H1 (cell line): Measurements from ENCODE around the gene CASZ1. TPM values are rescaled to one million over a fixed set of nuclear protein-coding genes. Genes with fewer than 3 reads are reported as not detected.
A peak's percentile ranks its signal among the peaks of the same experiment; 100 is the strongest.

Experiments
- CTCF ChIA-PET: fragments of 300-600 bp; sonication (Branson Sonifier 250); formaldehyde crosslinking; loops from one replicate; lab custom pipeline; 2021; ENCODE audit not compliant: partially characterized antibody; lab: Charles Lee
- POLR2A ChIA-PET: fragments of 300-600 bp; sonication (Branson Sonifier 250); formaldehyde crosslinking; loops from one replicate; lab custom pipeline; 2021; ENCODE audit warnings: inconsistent platforms; ENCODE audit not compliant: partially characterized antibody; lab: Charles Lee
- DNase-seq, 2 experiments: peaks; one replicate each; pipeline versions ENCODE4 v3.0.0 to v3.0.0-alpha.2; 2010 to 2022; ENCODE audit warnings: low spot score in 2 of 2, low read depth in 1 of 2, mixed read lengths in 1 of 2
- FAIRE-seq: peaks from 2 replicates; lab custom pipeline; 2011; peaks lifted over from hg19 to GRCh38; lab: Jason Lieb, UNC
- H2AFZ ChIP-seq: 2 replicates; pipeline ENCODE4 v1.8.1; 2012; ENCODE audit warnings: low read length, inconsistent platforms
- H2AK5ac ChIP-seq: 2 replicates; pipeline ENCODE4 v1.6.1; 2013; ENCODE audit warnings: low read depth, low read length
- H2BK120ac ChIP-seq: replicated peaks from 2 replicates; pipeline ENCODE3; 2013; ENCODE audit warnings: low read depth, low read length, inconsistent platforms
- H2BK12ac ChIP-seq: 2 replicates; pipeline ENCODE4 v1.6.1; 2013; ENCODE audit warnings: low read depth, low read length
- H2BK15ac ChIP-seq: 2 replicates; pipeline ENCODE4 v1.6.1; 2013; ENCODE audit warnings: low read length
- H2BK20ac ChIP-seq: 2 replicates; pipeline ENCODE4 v1.6.1; 2013; ENCODE audit warnings: low read length
- H2BK5ac ChIP-seq: 2 replicates; pipeline ENCODE4 v1.6.1; 2013; ENCODE audit warnings: low read depth, low read length
- H3K14ac ChIP-seq: 2 replicates; pipeline ENCODE4 v1.6.1; 2013; ENCODE audit warnings: inconsistent platforms; ENCODE audit not compliant: insufficient read length
- H3K18ac ChIP-seq: 2 replicates; pipeline ENCODE4 v1.6.1; 2013; ENCODE audit warnings: low read length; ENCODE audit errors: extremely low read depth
- H3K23ac ChIP-seq: 2 replicates; pipeline ENCODE4 v1.6.1; 2013; ENCODE audit warnings: inconsistent platforms; ENCODE audit not compliant: insufficient read length
- H3K23me2 ChIP-seq: 2 replicates; pipeline ENCODE4 v1.6.1; 2013; ENCODE audit warnings: low read depth, low read length
- H3K27ac ChIP-seq: 2 replicates; pipeline ENCODE4 v1.6.1; 2011; ENCODE audit warnings: low read depth, low read length, inconsistent platforms
- H3K27me3 ChIP-seq, 4 experiments: replicated peaks in 1 of 4; 1 replicate in 1 of 4; 2 replicates in 3 of 4; pipeline versions ENCODE4 v1.6.1 to v1.8.1; 2011 to 2013; ENCODE audit warnings: low read length in 3 of 4, mild to moderate bottlenecking in 3 of 4, inconsistent platforms in 2 of 4, mixed read lengths in 2 of 4, moderate library complexity in 1 of 4; ENCODE audit not compliant: control insufficient read depth in 3 of 4, insufficient read depth in 3 of 4; ENCODE audit errors: extremely low read depth in 1 of 4
- H3K36me3 ChIP-seq, 4 experiments: 2 replicates each; pipeline versions ENCODE4 v1.6.1 to v1.8.1; 2011 to 2013; ENCODE audit warnings: mild to moderate bottlenecking in 4 of 4, low read length in 3 of 4, moderate library complexity in 2 of 4, control low read depth in 1 of 4, inconsistent platforms in 1 of 4; ENCODE audit not compliant: insufficient read depth in 4 of 4, control insufficient read depth in 2 of 4
- H3K4ac ChIP-seq: replicated peaks from 2 replicates; pipeline ENCODE3; 2013; ENCODE audit warnings: low read length, low read depth, mixed read lengths, inconsistent platforms; ENCODE audit not compliant: insufficient read length
- H3K4me1 ChIP-seq, 4 experiments: replicated peaks in 1 of 4; 1 replicate in 1 of 4; 2 replicates in 3 of 4; pipeline versions ENCODE4 v1.6.1 to v1.8.1; 2011 to 2013; ENCODE audit warnings: low read length in 3 of 4, inconsistent platforms in 2 of 4, mixed read lengths in 1 of 4; ENCODE audit not compliant: insufficient read depth in 4 of 4, control insufficient read depth in 3 of 4
- H3K4me2 ChIP-seq, 2 experiments: 2 replicates each; pipeline versions ENCODE4 v1.6.1 to v1.8.1; 2011 to 2013; ENCODE audit warnings: low read depth in 2 of 2, low read length in 2 of 2, control low read depth in 1 of 2, inconsistent platforms in 1 of 2, mild to moderate bottlenecking in 1 of 2; ENCODE audit not compliant: insufficient read depth in 1 of 2
- H3K4me3 ChIP-seq, 4 experiments: fragments of 200-600, 300-600 bp in 1 of 4; sonication (generic), shearing (Covaris generic), sonication (Bioruptor Twin) in 1 of 4; 2 replicates each; pipeline versions ENCODE4 v1.5.1 to v1.8.1; 2011 to 2016; ENCODE audit warnings: low read length in 4 of 4, low read depth in 3 of 4, control low read depth in 2 of 4, inconsistent platforms in 2 of 4, mild to moderate bottlenecking in 2 of 4, mixed read lengths in 1 of 4, moderate library complexity in 1 of 4; ENCODE audit not compliant: insufficient read depth in 2 of 4; ENCODE audit errors: extremely low read depth in 1 of 4
- H3K56ac ChIP-seq: replicated peaks from 2 replicates; pipeline ENCODE3; 2013; ENCODE audit warnings: low read depth, mild to moderate bottlenecking, mixed read lengths, low read length, inconsistent platforms; ENCODE audit not compliant: insufficient read length
- H3K79me1 ChIP-seq: 2 replicates; pipeline ENCODE4 v1.6.1; 2013; ENCODE audit warnings: low read depth, low read length, control low read depth
- H3K79me2 ChIP-seq, 2 experiments: 2 replicates each; pipeline versions ENCODE4 v1.6.1 to v1.8.1; 2012 to 2013; ENCODE audit warnings: low read length in 2 of 2, mild to moderate bottlenecking in 2 of 2, inconsistent platforms in 1 of 2; ENCODE audit not compliant: insufficient read depth in 2 of 2, control insufficient read depth in 1 of 2
- H3K9ac ChIP-seq, 4 experiments: replicated peaks in 1 of 4; 1 replicate in 1 of 4; 2 replicates in 3 of 4; pipeline versions ENCODE4 v1.6.1 to v1.8.1; 2011 to 2013; ENCODE audit warnings: low read depth in 3 of 4, low read length in 3 of 4, control low read depth in 2 of 4, mild to moderate bottlenecking in 2 of 4, moderate library complexity in 2 of 4, inconsistent platforms in 1 of 4; ENCODE audit errors: extremely low read depth in 1 of 4
- H3K9me3 ChIP-seq, 2 experiments: 2 replicates each; pipeline versions ENCODE4 v1.6.1 to v1.8.1; 2012 to 2013; ENCODE audit warnings: mild to moderate bottlenecking in 2 of 2, moderate library complexity in 2 of 2, control low read depth in 1 of 2, inconsistent platforms in 1 of 2, low read depth in 1 of 2, low read length in 1 of 2, mixed read lengths in 1 of 2; ENCODE audit not compliant: insufficient read depth in 2 of 2
- H4K20me1 ChIP-seq, 2 experiments: replicated peaks in 1 of 2; 2 replicates each; pipeline versions ENCODE3 to v1.8.1; 2011 to 2013; ENCODE audit warnings: inconsistent platforms in 2 of 2, low read length in 2 of 2, mild to moderate bottlenecking in 1 of 2; ENCODE audit not compliant: insufficient read depth in 2 of 2, control insufficient read depth in 1 of 2
- H4K5ac ChIP-seq: 2 replicates; pipeline ENCODE4 v1.6.1; 2013; ENCODE audit warnings: low read length, low read depth, mixed read lengths, inconsistent platforms; ENCODE audit not compliant: insufficient read length
- H4K8ac ChIP-seq: 2 replicates; pipeline ENCODE4 v1.8.0; 2013; ENCODE audit warnings: mild to moderate bottlenecking, moderate library complexity, low read length, inconsistent platforms; ENCODE audit not compliant: insufficient read depth; ENCODE audit errors: extremely low read depth
- H4K91ac ChIP-seq: replicated peaks from 2 replicates; pipeline ENCODE3; 2013; ENCODE audit warnings: low read length, mixed read lengths, inconsistent platforms; ENCODE audit not compliant: insufficient read length
- ASH2L ChIP-seq: fragments of 200-600, 300-600 bp; sonication (generic); IDR thresholded peaks from one replicate; pipeline ENCODE4 v1.7.1; 2017; ENCODE audit warnings: low read length
- E2F6 ChIP-seq: IDR thresholded peaks from 2 replicates; pipeline ENCODE4 v1.6.1; 2012; ENCODE audit warnings: inconsistent platforms
- EP300 ChIP-seq, 2 experiments: IDR thresholded peaks; 1 replicate in 1 of 2; 2 replicates in 1 of 2; pipeline ENCODE4 v1.6.1; 2011 to 2012; ENCODE audit warnings: low read depth in 2 of 2, low read length in 2 of 2, mild to moderate bottlenecking in 2 of 2, borderline replicate concordance in 1 of 2, inconsistent platforms in 1 of 2, moderate library complexity in 1 of 2
- RNF2 ChIP-seq: fragments of 200-900, 300-1000 bp; sonication (generic); IDR thresholded peaks from 2 replicates; pipeline ENCODE4 v1.7.1; 2016; ENCODE audit warnings: borderline replicate concordance, low read depth, mild to moderate bottlenecking, antibody characterized with exemption, low read length; ENCODE audit not compliant: poor library complexity, severe bottlenecking; ENCODE audit errors: missing control alignments
- WGBS, 2 experiments: shearing (Covaris generic) in 1 of 2; methylation state at CpG; one replicate each; pipeline versions ENCODE4 v1.1.6 to v1.1.7; 2013 to 2015; ENCODE audit warnings: low lambda C conversion rate in 2 of 2, mixed read lengths in 2 of 2, inconsistent platforms in 1 of 2, low coverage in 1 of 2, missing lambda C conversion rate in 1 of 2; ENCODE audit not compliant: insufficient replicate concordance in 2 of 2, insufficient coverage in 1 of 2, insufficient read length in 1 of 2; ENCODE audit errors: extremely low coverage in 1 of 2, missing lambda C conversion rate in 1 of 2; 5-methylcytosine and 5-hydroxymethylcytosine counted together
- polyA plus RNA-seq, 7 experiments: library from polyadenylated mRNA; depleted of rRNA in 3 of 7; stranded (reverse) in 5 of 7; unstranded in 2 of 7; fragments of >200 nt in 5 of 7; fragments of 200-250 nt in 2 of 7; gene quantifications; 1 replicate in 5 of 7; 2 replicates in 1 of 7; 4 replicates in 1 of 7; pipeline versions ENCODE4 v1.2.1 to v1.2.3, GENCODE V29; 2011 to 2013; ENCODE audit warnings: missing spikeins in 2 of 7, mixed read lengths in 2 of 7
- total RNA-seq: library from RNA; stranded (reverse); fragmentation: NEBNext Ultra II Directional; extraction: Animal tissue kit (Norgen Biotek cat#: 25700); gene quantifications from 2 replicates; pipeline ENCODE4 v1.2.1, GENCODE V29; 2021

Gene CASZ1
- total and polyA plus RNA-seq, 2 of the 8 experiments (the other 6 are each of a cell fraction or from before 2014, with no cell fraction given): 4.4 to 7.7 TPM

GRCh38 chr1:10649517-10650201 is 146.8 kb downstream of the CASZ1 start:
- H3K56ac ChIP-seq: no peak overlapping the region
- DNase-seq (peak in 1 of 2 experiments; percentile 75), FAIRE-seq (no peak)
- CTCF ChIA-PET: interaction anchor here (0.5 to 1.6 kb wide), 7 partner anchors 14 to 292 kb away, joined by 3 to 4 read pairs (median 3); no protein-coding TSS in a partner anchor
- no peak overlapping the region for H2BK12ac ChIP-seq
- H3K23ac ChIP-seq: no peak overlapping the region
- no peaks in the 10 kb centered on the region for H3K79me1 ChIP-seq
- H3K4ac ChIP-seq: no peak overlapping the region
- peaks cover 0 to 25% (median 14%) of the 10 kb centered on the region in 4 experiments; a peak in 6 of 7 replicates for H3K4me1 ChIP-seq
- H2BK120ac ChIP-seq: no peak overlapping the region
- H3K18ac ChIP-seq: no peak overlapping the region; the same call in none of the 2 replicates
- peak overlapping the region in 3 of 4 experiments; percentile 36 to 63 (median 38); a peak in 7 of 8 replicates for H3K4me3 ChIP-seq
- no peak overlapping the region for H2AFZ ChIP-seq
- H4K20me1 ChIP-seq: peaks cover 0 to 7% of the 10 kb centered on the region in 2 experiments
- H3K23me2 ChIP-seq: no peaks in the 10 kb centered on the region; the same call in 1 of the 2 replicates
- H4K91ac ChIP-seq: peak overlapping the region; percentile 65
- no peaks in the 10 kb centered on the region for H3K9me3 ChIP-seq
- no peak overlapping the region for H2BK15ac ChIP-seq
- no peak overlapping the region for H3K27ac ChIP-seq
- peak; percentile 56; the same call in 1 of the 2 replicates for TF ChIP-seq E2F6
- TF ChIP-seq EP300 (IDR thresholded peaks at IDR 0.05; ENCODE audit: borderline replicate concordance in 1 of 2, low read depth in 2 of 2, low read length in 2 of 2): no peak
- no peak for TF ChIP-seq RNF2
- TF ChIP-seq ASH2L: peak; percentile 34
- no peak overlapping the region for H2BK5ac ChIP-seq
- WGBS, 2 experiments: 14% methylated on average over 24 of the region's 30 CpGs; no CpG with 5 or more reads in 1 of the 2 experiments
- peaks cover 0 to 20% (median 15%) of the 10 kb centered on the region in 4 experiments; a peak in 3 of 7 replicates for H3K27me3 ChIP-seq
- H3K36me3 ChIP-seq: peaks cover 0 to 5% (median 0%) of the 10 kb centered on the region in 4 experiments; a peak in 2 of 8 replicates
- H3K79me2 ChIP-seq: no peaks in the 10 kb centered on the region
- peak overlapping the region; percentile 54 for H4K5ac ChIP-seq
- no peak overlapping the region for H3K14ac ChIP-seq
- no peak overlapping the region for H2BK20ac ChIP-seq
- peak overlapping the region; percentile 60; the same call in 1 of the 2 replicates for H4K8ac ChIP-seq
- H2AK5ac ChIP-seq: no peak overlapping the region
- H3K4me2 ChIP-seq: peak overlapping the region; percentile 69 to 70
- no peak overlapping the region; a peak in 1 of 7 replicates for H3K9ac ChIP-seq
- POLR2A ChIA-PET: interaction anchor here (0.6 to 2.2 kb wide), 4 partner anchors 9 to 34 kb away, joined by 3 to 5 read pairs (median 4); no protein-coding TSS in a partner anchor
